OCI-M2 (cell line): ENCODE results near the gene TMEM178B.

ENCODE experiments used
- DNase-seq: peaks from one replicate; lab custom pipeline; 2025; ENCODE audit not compliant: unreplicated experiment; lab: John Stamatoyannopoulos, UW

The TMEM178B gene

DNA sequence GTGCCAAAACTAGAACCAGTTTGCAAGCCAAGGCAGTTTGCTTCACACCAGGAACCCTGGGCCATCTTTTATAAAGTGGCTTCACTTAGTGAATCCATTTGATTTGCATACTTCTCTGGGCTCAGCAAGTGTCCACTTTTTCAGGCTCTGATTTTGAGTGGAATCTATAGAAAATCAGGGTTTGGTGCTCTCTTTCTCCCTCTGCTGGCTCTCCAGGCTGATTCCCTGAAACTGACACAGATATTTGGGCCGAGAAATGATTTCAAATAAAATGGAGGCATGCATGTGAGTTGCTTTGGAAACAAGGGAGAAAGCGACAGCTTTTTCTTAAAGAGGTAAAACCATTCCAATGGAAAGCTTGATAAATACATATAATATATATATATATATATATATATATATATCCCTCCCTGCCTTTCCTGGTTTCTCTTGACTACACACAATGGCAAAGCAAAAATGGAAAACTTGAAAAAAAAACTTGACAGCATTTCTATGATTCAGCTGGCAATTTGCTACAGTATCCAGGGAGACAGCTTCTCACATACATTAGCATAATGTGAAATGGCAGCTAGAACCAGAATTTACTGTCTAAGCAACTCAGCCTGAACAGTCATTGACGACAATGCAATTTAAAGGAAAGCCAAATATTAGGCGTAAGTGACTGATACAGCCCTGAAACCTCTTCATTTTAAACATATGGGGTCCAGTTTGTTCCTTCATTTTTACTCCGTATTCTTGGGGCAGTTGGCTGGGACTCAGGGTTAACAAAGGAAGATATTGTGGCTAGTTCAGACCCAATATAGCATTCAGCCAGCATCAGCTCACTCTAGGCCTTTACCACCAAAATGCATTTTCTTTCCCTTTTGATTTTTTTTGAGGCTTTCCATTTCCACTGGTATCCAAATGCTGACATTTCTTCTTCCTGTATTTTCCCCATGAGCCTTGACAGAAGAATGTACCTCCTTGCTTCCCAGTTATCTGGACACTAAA lies 188.5 kb downstream of the TMEM178B start:
- DNase-seq, result no peak

DNA sequence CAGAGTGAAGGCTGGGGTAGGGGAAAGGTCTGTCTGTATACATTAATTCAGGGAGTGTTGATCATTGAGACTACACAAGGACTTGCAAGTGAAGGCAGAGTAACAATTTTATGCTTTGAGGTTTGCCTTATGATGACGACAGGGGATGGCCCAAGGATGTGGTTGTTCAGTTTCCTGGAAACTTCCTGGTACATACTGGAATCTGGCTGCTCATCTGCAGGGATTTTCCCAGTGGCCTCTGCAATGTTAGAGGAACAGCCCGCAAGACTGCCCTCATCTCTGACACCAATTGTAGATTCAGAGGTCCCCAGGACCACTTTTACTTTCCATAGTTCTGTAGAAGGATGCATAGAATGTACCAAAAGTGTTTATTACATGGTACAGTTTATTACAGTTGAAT lies 189.6 kb downstream of the TMEM178B start:
- no peak for DNase-seq

DNA sequence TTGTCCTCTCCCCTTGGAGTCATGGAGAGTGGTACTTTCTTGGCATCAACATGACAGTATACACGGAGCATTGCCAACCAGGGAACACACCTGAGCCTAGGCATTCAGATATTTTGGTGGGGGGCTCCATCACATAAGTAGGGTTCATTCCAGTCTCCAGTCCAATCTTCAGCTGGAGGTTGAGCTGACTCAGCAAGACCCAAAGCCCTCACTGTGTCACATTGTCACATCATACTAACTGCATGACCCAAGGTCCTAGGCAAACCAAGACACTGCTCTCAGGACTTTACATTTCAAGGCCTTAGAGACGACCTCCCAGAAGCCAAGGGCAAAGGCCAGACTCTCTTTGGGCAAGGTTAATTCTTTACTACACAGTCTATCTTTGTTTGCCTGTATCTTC lies 190.1 kb downstream of the TMEM178B start:
- DNase-seq, result no peak

DNA sequence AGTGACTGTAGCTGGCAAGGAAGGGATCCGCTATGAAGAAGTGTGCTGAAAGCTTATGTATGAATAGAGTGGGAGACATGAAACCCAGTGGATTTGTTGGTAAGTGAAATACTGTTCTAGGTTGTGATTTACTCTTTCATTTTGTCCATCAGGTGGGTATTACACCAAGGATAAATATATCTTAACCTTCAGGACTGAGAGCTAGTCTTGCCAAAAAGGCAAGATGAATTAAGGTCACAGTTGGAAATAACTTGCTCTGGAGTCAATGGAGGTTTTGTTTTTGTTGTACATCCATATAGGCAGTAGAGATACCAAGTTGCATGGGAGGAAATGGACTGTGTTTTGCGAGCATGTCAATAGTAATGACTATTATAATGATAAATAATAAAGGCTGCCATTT lies 190.6 kb downstream of the TMEM178B start:
- no peak for DNase-seq

DNA sequence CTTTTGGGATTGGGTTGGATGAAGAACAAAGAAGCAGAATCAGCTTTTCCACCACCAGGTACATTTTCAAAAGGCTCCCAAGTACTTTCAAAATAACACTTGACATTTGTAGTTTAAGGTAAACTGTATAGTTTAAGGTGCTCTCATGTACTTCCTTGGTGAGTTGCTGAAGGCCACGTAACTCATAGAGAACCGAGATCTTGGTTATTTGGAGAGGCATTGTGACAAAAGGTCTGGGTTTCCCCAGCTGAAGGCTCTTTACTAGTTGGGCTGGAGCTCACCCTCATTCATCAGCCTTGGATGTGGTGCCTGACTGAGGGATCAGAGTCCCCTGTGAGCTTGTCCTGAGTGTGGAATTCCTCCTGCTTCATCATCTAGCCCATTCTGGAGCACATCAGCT lies 191.8 kb downstream of the TMEM178B start:
- no peak for DNase-seq

DNA sequence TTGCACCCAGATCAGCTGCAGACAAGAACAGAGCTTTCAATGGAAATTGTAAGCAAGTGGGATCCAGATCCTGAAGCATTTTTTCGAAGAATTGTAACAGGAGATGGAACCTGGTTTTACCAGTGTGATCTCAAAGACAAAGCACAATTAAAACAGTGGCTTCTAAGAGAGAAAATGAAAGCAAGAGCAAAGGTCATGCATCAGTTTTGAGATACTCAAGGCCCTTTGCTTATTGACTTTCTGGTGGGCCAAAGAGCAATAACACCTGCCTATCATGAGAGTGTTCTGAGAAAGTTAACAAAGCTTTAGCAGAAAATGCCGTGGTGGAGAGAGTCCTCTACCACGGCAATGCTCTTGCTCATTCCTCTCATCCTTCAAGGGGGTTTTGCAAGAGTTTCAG lies 194.8 kb downstream of the TMEM178B start:
- DNase-seq, result no peak

DNA sequence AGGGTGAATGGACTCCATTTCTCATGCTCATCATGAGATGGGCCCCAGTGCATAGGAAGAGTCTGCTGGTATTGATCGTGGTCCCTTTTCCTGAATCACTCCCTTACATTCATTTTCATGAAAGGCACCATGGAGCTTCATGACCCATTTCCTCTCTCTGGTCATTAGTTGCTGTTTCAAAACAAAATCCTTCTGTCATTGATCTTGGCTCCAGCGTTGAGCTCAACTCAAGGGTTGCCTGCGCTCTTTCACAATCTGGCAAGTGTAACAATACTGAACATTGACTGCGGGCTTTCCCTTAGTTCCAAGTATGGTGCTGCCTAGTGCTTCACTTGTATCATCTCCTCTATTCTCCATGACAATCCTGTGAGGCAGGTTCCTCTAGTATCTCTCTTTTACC lies 197.6 kb downstream of the TMEM178B start:
- DNase-seq, result no peak

DNA sequence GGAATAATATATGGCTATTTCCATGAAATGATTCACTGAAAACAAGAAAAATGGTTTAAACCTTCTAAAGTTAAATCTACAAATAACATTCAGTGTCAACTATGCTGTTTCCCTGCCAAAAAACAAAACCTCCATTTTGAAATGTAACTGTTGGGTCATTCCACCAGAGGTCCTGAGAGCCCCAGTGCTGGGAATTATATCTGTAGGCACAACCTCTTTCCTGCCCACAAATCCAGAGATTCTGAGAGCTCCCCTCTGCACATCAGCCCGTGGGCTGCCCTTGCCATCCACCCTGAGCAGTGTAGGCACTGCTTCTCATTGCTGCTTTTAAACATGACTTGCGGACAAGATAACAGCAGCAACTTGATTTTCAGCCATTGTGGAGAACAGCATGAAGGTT lies 198.6 kb downstream of the TMEM178B start:
- no peak for DNase-seq

GRCh38 chr7:141275350-141275749 lies 201.5 kb downstream of the TMEM178B start:
- DNase-seq, result no peak

- DNase-seq, result no peak
Measured at GRCh38 chr7:141276031-141276430, 202.2 kb downstream of the TMEM178B start.

DNA sequence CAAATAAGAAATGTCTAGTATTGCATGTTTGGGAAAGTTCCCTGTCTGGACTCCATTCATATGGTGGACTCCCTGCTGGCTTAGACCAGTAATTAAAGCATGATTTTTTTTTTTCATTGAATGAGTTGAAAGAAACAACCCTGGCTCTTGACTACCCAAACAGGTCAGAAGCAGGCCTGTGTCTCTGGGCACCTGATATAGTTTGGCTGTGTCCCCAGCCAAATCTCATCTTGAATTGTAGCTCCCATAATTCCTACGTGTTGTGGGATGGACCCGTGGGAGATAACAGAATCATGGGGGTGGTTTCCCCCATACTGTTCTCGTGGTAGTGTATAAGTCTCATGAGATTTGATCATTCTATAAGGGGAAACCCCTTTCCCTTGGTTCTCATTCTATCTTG lies 206.2 kb downstream of the TMEM178B start:
- no peak for DNase-seq

DNA sequence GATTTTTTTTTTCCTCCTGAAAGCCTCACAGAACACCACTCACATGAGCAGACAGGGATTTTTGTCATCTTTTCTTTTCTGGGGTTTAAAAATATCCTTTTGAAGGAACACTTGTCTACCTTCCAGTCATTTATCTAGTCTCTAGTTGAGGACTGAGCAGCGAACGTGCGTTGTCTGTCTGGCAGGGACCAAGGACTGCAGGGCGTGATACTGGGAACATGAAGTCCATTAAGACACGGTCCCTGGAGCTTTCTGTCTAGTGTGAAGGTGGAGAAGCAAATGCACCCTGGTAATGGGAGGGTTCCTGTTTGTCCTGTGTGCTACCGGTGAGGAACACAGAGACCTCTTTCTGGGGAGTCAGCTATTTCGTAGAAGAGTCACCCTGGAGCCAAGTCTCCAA lies 207.4 kb downstream of the TMEM178B start:
- DNase-seq, result no peak

DNA sequence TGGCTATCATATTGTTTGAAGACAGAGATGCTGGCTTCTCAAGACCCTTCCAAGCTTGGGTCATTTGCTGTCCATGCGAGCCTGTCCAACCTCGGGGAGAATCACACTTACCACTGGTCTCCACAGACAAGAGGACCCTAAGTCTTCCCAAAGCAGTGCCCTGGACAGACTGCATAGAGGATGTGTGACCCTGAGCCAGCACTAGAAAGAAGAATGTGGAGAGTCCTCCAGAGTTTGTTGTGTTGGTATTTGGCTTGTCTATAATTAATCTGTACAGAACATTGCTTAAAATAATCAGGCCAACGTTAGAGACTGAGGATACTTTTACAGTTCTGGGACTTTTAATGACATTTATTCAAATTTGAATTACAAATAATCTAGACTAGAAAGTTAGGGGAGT lies 212.7 kb downstream of the TMEM178B start:
- no peak for DNase-seq

- DNase-seq, result no peak
Measured at GRCh38 chr7:141287936-141288335, 214.1 kb downstream of the TMEM178B start.

DNA sequence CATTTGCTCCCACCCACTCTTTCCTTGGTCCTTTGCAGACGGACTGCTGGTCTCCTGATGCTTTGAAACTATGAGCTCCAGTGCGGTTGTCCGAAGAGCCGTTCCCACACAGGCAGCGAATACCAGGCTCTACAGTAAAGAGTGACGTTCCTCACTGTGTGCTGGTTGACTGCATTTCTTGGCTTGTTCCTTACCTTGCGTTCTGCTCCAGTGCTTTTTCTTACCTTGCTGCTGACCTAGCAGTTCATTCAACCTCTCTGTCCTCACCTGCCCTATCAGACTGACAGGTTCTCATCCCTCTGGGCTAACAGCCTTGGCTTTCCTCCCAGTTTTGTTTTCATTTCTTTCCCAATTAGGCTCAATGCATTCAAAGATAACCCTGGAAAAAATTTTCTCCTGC lies 214.8 kb downstream of the TMEM178B start:
- no peak for DNase-seq

- DNase-seq, result no peak
Measured at GRCh38 chr7:141290365-141290764, 216.5 kb downstream of the TMEM178B start.

- DNase-seq, result no peak
Measured at GRCh38 chr7:141290973-141291372, 217.1 kb downstream of the TMEM178B start.

DNA sequence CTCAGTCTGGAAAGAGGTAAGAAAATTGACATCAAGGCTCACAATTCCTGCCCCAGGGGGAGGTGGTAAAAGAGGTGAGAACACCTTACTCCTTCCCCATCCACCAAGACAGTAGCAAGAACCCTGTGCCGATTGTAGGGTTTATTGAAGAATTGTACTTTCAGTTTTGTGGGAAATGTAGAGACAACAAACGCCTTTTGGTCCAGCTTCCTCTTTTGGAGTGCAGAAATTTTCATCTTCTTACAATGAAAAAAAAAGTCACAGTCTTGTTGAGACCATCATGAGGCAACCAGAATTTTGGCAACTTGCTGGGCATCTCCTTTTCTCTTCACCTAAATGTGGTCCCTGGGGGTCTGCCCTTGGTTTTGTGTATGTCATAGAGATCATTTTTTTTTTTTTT lies 217.7 kb downstream of the TMEM178B start:
- no peak for DNase-seq

GRCh38 chr7:141294143-141294829 lies 220.4 kb downstream of the TMEM178B start:
- no peak for DNase-seq

DNA sequence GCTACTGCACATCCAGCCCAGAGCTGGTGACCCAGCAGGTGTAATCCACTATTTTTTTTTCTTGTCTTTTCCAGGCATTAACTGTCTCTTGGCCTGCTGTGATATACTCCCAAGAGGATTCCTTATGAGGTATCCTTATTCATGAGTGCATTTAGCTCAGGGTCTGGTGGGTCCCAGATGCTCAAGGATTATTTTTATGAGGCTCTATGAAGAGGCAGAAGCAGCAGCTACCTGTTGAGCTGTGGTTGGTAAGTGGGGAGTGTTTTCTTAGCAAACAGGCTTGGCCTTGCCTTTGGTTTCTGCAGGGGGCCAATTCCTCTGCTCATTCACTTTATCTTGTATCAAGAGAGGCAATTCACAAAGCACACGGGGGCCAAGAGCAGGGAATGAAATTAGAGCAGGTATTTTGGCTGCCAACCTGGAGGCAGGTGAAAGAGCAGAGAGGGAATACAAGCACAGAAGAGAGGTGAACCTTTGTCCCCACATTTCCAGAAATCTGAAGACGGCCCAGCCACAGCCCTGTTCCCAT lies 221.6 kb downstream of the TMEM178B start:
- DNase-seq, result no peak

- DNase-seq, result no peak
Measured at GRCh38 chr7:141300816-141301215, 227.0 kb downstream of the TMEM178B start.

- no peak for DNase-seq
Measured at GRCh38 chr7:141301544-141301943, 227.7 kb downstream of the TMEM178B start.
